DOHH2 (cell line): ENCODE measurements around the gene AIP.

Experiments used
- H3F3A ChIP-seq: fragments of 200-600 bp; sonication (generic), shearing (Covaris generic); 2 replicates; pipeline ENCODE4 v1.6.0; 2016; ENCODE audit warnings: antibody characterized with exemption, mild to moderate bottlenecking; ENCODE audit not compliant: control insufficient read depth, insufficient read depth
- H3K27ac ChIP-seq: fragments of 200-600 bp; sonication (generic); 2 replicates; pipeline ENCODE4 v1.5.1; 2014; ENCODE audit warnings: low read depth, mild to moderate bottlenecking, low read length, moderate library complexity
- H3K27me3 ChIP-seq: fragments of 200-600 bp; sonication (generic); 2 replicates; pipeline ENCODE4 v1.6.1; 2014; ENCODE audit warnings: mild to moderate bottlenecking, low read length, mixed read lengths; ENCODE audit not compliant: control insufficient read depth
- H3K36me3 ChIP-seq: fragments of 200-600 bp; sonication (generic); 2 replicates; pipeline ENCODE4 v1.6.1; 2014; ENCODE audit warnings: mild to moderate bottlenecking, low read length, moderate library complexity, mixed read lengths; ENCODE audit not compliant: control insufficient read depth
- H3K4me1 ChIP-seq: fragments of 200-600 bp; sonication (generic); 2 replicates; pipeline ENCODE4 v1.6.1; 2014; ENCODE audit warnings: mild to moderate bottlenecking, low read length, mixed read lengths; ENCODE audit not compliant: control insufficient read depth
- H3K4me2 ChIP-seq: fragments of 200-600 bp; sonication (generic); 2 replicates; pipeline ENCODE4 v1.6.0; 2014; ENCODE audit warnings: mild to moderate bottlenecking, low read length, moderate library complexity
- H3K4me3 ChIP-seq: fragments of 200-600 bp; sonication (generic); 2 replicates; pipeline ENCODE4 v1.5.1; 2014; ENCODE audit warnings: mild to moderate bottlenecking, low read length, mixed read lengths
- H3K79me2 ChIP-seq: fragments of 200-600 bp; sonication (generic); 2 replicates; pipeline ENCODE4 v1.6.1; 2014; ENCODE audit warnings: mild to moderate bottlenecking, low read length, mixed read lengths; ENCODE audit not compliant: control insufficient read depth
- H3K9me2 ChIP-seq: fragments of 200-600 bp; sonication (generic); replicated peaks from 2 replicates; pipeline ENCODE4 v1.6.1; 2014; ENCODE audit warnings: mild to moderate bottlenecking, low read length, mixed read lengths; ENCODE audit not compliant: control insufficient read depth
- H3K9me3 ChIP-seq: fragments of 200-600 bp; sonication (generic); 2 replicates; pipeline ENCODE4 v1.6.1; 2014; ENCODE audit warnings: antibody characterized with exemption, low read length, mixed read lengths; ENCODE audit not compliant: control insufficient read depth, insufficient read depth
- H4K20me1 ChIP-seq: fragments of 200-600 bp; sonication (generic); 2 replicates; pipeline ENCODE4 v1.6.0; 2014; ENCODE audit warnings: low read depth, mild to moderate bottlenecking, antibody characterized with exemption, low read length, moderate library complexity; ENCODE audit not compliant: control insufficient read depth, insufficient read depth
- EZH2phosphoT487 ChIP-seq: fragments of 200-600 bp; sonication (generic); IDR thresholded peaks from 2 replicates; pipeline ENCODE4 v1.6.1; 2017; ENCODE audit warnings: borderline replicate concordance, mild to moderate bottlenecking, antibody characterized with exemption, low read length, moderate library complexity, mixed read lengths
- TF ChIP-seq, protein P1 (sequence below): fragments of 200-600 bp; sonication (generic); IDR thresholded peaks from one replicate; pipeline ENCODE4 v1.5.1; 2014; ENCODE audit warnings: antibody characterized with exemption, mild to moderate bottlenecking, low read depth, low read length; ENCODE audit not compliant: poor library complexity, severe bottlenecking

Gene AIP

DNA sequence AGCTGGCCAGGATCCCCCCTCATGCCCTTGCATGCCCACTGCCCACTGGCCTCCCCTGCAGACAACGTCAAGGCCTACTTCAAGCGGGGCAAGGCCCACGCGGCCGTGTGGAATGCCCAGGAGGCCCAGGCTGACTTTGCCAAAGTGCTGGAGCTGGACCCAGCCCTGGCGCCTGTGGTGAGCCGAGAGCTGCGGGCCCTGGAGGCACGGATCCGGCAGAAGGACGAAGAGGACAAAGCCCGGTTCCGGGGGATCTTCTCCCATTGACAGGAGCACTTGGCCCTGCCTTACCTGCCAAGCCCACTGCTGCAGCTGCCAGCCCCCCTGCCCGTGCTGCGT is 7.9 kb downstream of the AIP start:
- Histone ChIP-seq H3F3A (peaks cover 11% of the 10 kb centered on the region), H3K27ac (no peak overlapping the region), H3K4me1 (peaks cover 13% of the 10 kb centered on the region), H3K79me2 (peaks cover 24% of the 10 kb centered on the region), H3K27me3 (no peaks in the 10 kb centered on the region), H3K36me3 (peaks cover 84% of the 10 kb centered on the region), H3K4me2 (no peak overlapping the region), H3K9me2 (no peaks in the 10 kb centered on the region), H3K4me3 (no peak overlapping the region), H4K20me1 (no peaks in the 10 kb centered on the region), H3K9me3 (no peaks in the 10 kb centered on the region)
- TF ChIP-seq, protein P1, sequence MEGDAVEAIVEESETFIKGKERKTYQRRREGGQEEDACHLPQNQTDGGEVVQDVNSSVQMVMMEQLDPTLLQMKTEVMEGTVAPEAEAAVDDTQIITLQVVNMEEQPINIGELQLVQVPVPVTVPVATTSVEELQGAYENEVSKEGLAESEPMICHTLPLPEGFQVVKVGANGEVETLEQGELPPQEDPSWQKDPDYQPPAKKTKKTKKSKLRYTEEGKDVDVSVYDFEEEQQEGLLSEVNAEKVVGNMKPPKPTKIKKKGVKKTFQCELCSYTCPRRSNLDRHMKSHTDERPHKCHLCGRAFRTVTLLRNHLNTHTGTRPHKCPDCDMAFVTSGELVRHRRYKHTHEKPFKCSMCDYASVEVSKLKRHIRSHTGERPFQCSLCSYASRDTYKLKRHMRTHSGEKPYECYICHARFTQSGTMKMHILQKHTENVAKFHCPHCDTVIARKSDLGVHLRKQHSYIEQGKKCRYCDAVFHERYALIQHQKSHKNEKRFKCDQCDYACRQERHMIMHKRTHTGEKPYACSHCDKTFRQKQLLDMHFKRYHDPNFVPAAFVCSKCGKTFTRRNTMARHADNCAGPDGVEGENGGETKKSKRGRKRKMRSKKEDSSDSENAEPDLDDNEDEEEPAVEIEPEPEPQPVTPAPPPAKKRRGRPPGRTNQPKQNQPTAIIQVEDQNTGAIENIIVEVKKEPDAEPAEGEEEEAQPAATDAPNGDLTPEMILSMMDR = no peak
- no peak for TF ChIP-seq EZH2phosphoT487

GRCh38 chr11:67491276-67492068 is 8.6 kb downstream of the AIP start:
- peaks cover 6% of the 10 kb centered on the region for H3K4me1 ChIP-seq
- no peak overlapping the region for H3K27ac ChIP-seq
- peaks cover 19% of the 10 kb centered on the region for H3K79me2 ChIP-seq
- peaks cover 86% of the 10 kb centered on the region for H3K36me3 ChIP-seq
- H3K9me3 ChIP-seq = no peaks in the 10 kb centered on the region
- no peaks in the 10 kb centered on the region for H3K27me3 ChIP-seq
- H3F3A ChIP-seq = peaks cover 7% of the 10 kb centered on the region
- no peaks in the 10 kb centered on the region for H4K20me1 ChIP-seq
- H3K4me2 ChIP-seq = no peak overlapping the region
- H3K9me2 ChIP-seq = no peaks in the 10 kb centered on the region
- no peak for TF ChIP-seq EZH2phosphoT487
- TF ChIP-seq, protein P1 = no peak
- no peak overlapping the region for H3K4me3 ChIP-seq

GRCh38 chr11:67492069-67492727 is 9.4 kb downstream of the AIP start:
- Histone ChIP-seq H3K4me2 (no peak overlapping the region), H3K9me2 (no peaks in the 10 kb centered on the region), H3K79me2 (peaks cover 12% of the 10 kb centered on the region), H3K4me1 (no peaks in the 10 kb centered on the region), H3K27me3 (no peaks in the 10 kb centered on the region), H3K27ac (no peak overlapping the region), H3K9me3 (no peaks in the 10 kb centered on the region), H4K20me1 (no peaks in the 10 kb centered on the region), H3K36me3 (peaks cover 79% of the 10 kb centered on the region), H3F3A (peaks cover 7% of the 10 kb centered on the region; the same call in 1 of the 2 replicates), H3K4me3 (no peak overlapping the region)
- TF ChIP-seq, protein P1 = no peak
- no peak for TF ChIP-seq EZH2phosphoT487
